ENCODE results near the gene APOC3.

Gene APOC3

GRCh38 chr11:116849060-116849459, 19.4 kb downstream of the APOC3 start:
- DNase-seq: no peak
- H3K4me1 ChIP-seq: no peaks in the 10 kb centered on the region
- H3K9me3 ChIP-seq: no peaks in the 10 kb centered on the region
- H3K27me3 ChIP-seq: no peaks in the 10 kb centered on the region
- peaks cover 65% of the 10 kb centered on the region for H3K36me3 ChIP-seq
- no peak overlapping the region for H3K4me3 ChIP-seq (ENCODE audit: low read depth, low read length)
- no peak for TF ChIP-seq CTCF (IDR thresholded peaks at IDR 0.05; ENCODE audit: low read depth, low read length)

GRCh38 chr11:116849486-116849885, 19.8 kb downstream of the APOC3 start:
- no peak for TF ChIP-seq CTCF (IDR thresholded peaks at IDR 0.05; ENCODE audit: low read depth, low read length)
- Histone ChIP-seq H3K4me3 (ENCODE audit: low read depth, low read length) (no peak overlapping the region), H3K9me3 (no peaks in the 10 kb centered on the region), H3K36me3 (peaks cover 70% of the 10 kb centered on the region), H3K4me1 (no peaks in the 10 kb centered on the region), H3K27me3 (no peaks in the 10 kb centered on the region)
- DNase-seq: no peak

- no peaks in the 10 kb centered on the region for H3K4me1 ChIP-seq
- TF ChIP-seq CTCF (IDR thresholded peaks at IDR 0.05; ENCODE audit: low read depth, low read length): no peak
- no peaks in the 10 kb centered on the region for H3K27me3 ChIP-seq
- no peak overlapping the region for H3K4me3 ChIP-seq (ENCODE audit: low read depth, low read length)
- H3K36me3 ChIP-seq: peaks cover 62% of the 10 kb centered on the region
- DNase-seq: no peak
- H3K9me3 ChIP-seq: no peaks in the 10 kb centered on the region
Measured at GRCh38 chr11:116851626-116852025, 21.9 kb downstream of the APOC3 start.

- no peak for TF ChIP-seq CTCF (IDR thresholded peaks at IDR 0.05; ENCODE audit: low read depth, low read length)
- no peak overlapping the region for H3K4me3 ChIP-seq (ENCODE audit: low read depth, low read length)
Measured at GRCh38 chr11:116852261-116853031, 22.7 kb downstream of the APOC3 start.

DNA sequence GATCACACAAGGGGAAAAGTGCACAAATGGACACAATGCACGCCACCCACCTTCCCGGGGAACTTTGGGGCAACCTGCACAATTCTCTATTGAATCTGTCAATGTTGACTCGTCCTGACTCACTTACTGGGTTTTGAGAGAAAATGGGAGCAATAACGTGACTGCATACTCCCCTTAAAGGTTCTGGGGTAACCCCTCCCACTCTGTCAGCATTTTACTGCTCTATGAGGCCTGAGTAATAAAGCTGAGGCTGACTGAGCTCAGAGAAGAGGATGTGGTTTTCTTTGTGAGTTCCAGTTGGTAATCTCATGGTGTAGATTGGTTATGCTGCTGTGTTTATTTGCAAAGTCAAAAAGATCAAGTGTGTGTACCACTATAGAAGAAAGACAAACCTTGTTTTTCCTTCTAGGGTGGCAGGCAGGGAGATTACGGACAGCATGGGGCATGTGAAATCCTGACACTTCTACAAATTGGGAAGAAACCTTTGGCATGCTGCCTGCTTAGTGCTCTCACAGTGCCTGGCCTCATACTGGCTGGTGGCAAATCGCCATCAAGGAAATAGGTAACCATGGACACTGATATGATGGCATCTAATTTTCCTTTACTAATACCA, 23.9 kb downstream of the APOC3 start:
- no peak for TF ChIP-seq CTCF (IDR thresholded peaks at IDR 0.05; ENCODE audit: low read depth, low read length)
- no peak overlapping the region for H3K4me3 ChIP-seq (ENCODE audit: low read depth, low read length)
- no peaks in the 10 kb centered on the region for H3K27me3 ChIP-seq
- no peaks in the 10 kb centered on the region for H3K4me1 ChIP-seq
- peaks cover 58% of the 10 kb centered on the region for H3K36me3 ChIP-seq
- DNase-seq: no peak
- H3K9me3 ChIP-seq: no peaks in the 10 kb centered on the region

More at GRCh38 chr11:116852261-116853031, 22.7 kb downstream of the APOC3 start:
- peaks cover 57% of the 10 kb centered on the region for H3K36me3 ChIP-seq
- H3K9me3 ChIP-seq: no peaks in the 10 kb centered on the region
- no peaks in the 10 kb centered on the region for H3K27me3 ChIP-seq
- no peak for DNase-seq
- no peaks in the 10 kb centered on the region for H3K4me1 ChIP-seq

DNA sequence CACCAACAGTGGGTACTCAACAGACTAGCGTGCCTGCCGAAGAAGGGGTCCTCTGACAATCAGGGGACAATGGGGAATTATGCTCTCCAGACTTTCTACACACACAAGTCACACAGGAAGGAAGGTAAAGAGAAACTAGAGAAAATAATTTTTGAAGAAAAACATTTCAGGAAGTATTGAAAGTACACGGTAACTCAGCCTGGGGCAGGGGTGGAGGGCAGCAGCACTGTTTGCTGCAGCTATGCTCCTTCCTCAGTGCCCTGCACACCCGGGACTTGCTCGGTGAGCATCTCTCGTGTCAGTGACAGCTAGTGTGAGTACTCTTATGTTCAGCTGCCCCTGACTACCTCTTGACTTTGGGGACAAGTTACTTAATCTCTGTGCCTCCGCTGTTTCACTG, 25.7 kb downstream of the APOC3 start:
- H3K9me3 ChIP-seq: no peaks in the 10 kb centered on the region
- H3K27me3 ChIP-seq: no peaks in the 10 kb centered on the region
- no peaks in the 10 kb centered on the region for H3K4me1 ChIP-seq
- peaks cover 54% of the 10 kb centered on the region for H3K36me3 ChIP-seq
- no peak for TF ChIP-seq CTCF (IDR thresholded peaks at IDR 0.05; ENCODE audit: low read depth, low read length)
- no peak overlapping the region for H3K4me3 ChIP-seq (ENCODE audit: low read depth, low read length)
- DNase-seq: no peak

Data from BE2C (cell line).